GM21737 (cell line): ENCODE data around the gene FAM170B.
A peak's percentile ranks its signal among the peaks of the same experiment; 100 is the strongest.

Experiments
- ATAC-seq: cut with Tn5 transposase; IDR thresholded peaks from one replicate; pipeline ENCODE4 v1.9.1; 2021; ENCODE audit warnings: mild to moderate bottlenecking, moderate library complexity; ENCODE audit not compliant: unreplicated experiment

FAM170B gene

DNA sequence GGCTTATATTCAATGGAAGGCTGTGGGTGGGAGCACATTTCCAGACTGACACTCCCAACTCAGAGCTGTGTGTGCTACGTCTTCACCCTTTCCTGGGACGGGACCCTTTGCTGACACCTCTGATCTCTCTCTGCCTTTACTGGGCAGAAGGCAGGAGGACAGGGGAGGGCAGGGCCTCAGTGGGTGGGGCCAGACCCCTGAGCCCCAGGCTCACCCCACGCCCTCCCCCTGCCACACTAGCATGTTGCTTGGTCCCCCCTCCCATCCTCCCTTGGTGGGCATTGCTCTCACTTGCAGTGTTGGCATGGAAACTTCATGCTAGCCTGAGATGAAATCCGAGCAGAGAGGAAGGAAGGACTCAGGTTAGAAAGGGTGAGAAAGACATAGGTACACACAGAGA lies 36.0 kb upstream of the FAM170B start:
- ATAC-seq, result no peak

DNA sequence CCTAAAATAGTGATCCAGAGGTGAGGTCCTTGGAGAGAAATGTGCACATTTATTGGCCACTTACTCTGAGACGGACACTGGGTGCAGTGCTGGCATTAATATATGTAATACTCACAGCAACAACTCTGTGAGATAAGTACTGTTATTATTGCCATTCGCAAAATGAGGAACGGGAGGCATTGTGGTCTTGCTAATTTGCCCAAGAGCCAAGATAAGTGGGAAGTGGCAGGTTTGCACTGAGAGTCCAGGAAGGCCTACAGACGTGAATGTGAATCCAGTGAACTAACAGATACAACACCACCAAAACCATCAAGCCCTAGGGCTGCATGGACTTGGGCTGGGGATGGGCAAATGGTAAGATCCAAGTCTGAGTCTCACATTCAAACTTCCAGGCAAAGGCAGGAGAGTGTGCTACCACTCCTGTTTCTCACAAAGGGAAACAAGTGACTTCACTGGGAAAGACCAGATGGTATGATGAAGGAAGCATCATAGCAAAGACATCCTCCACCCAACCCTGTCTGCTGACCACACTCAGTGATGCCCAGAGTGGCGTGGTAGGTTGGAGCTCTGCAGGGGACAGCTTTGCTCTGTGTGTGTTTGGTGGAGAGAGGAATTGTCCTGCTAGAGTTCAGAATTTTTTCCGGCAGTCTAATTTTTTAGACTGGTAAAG lies 35.1 kb upstream of the FAM170B start:
- no peak for ATAC-seq

DNA sequence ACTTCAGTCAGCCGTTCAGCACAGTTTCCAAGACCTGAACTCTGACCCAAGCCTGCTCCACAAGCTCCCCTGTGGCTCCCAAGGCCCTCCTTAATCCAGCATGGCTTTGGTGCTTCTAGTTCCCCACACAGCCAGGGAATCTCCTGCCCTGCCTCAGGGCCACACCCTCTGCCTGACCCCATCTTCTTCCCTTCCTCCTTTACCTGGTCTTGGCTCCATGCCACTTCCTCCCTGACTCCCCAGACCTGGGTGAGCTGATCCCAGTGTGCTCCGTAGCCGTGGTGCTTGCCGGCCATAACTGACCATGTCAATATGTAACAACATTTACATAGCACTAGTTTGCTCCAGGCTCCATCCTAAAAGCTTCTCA lies 34.3 kb upstream of the FAM170B start:
- no peak for ATAC-seq

DNA sequence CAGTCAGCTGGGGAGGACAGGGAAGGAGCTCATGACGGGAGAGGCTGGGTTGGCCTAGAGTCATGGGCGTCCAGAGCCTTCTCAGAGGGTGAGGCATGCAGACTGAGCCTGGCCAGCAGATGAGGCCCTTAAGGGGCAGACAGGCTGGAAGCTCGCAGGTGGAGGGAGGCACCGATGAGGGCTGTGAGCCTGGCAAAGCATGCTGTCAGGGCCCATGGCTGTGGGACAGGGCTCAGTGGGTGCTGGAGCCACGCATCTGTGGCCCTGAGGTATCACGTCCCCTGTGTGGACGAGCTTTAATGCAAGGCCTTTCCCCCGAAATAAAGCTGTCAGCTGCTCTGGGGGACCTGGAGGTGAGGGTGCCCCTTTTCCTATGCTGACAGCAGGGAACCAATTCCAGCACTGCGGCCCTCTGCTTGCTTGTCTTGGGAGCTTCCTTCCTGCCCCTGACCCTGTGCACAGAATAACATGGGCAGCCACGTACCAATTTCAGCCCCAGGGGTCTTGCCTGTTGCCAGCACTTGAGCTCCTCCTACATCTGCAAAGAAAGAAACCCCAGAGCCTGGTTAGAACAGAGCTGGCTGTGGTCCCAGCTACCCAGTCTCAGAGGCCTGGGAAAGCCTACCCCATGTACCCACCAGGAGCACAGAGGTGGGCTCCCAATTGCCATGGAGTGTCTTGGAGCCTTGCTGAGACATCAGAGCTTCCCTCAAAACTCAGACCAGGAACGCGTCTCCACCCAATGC lies 33.8 kb upstream of the FAM170B start:
- ATAC-seq, result no peak

DNA sequence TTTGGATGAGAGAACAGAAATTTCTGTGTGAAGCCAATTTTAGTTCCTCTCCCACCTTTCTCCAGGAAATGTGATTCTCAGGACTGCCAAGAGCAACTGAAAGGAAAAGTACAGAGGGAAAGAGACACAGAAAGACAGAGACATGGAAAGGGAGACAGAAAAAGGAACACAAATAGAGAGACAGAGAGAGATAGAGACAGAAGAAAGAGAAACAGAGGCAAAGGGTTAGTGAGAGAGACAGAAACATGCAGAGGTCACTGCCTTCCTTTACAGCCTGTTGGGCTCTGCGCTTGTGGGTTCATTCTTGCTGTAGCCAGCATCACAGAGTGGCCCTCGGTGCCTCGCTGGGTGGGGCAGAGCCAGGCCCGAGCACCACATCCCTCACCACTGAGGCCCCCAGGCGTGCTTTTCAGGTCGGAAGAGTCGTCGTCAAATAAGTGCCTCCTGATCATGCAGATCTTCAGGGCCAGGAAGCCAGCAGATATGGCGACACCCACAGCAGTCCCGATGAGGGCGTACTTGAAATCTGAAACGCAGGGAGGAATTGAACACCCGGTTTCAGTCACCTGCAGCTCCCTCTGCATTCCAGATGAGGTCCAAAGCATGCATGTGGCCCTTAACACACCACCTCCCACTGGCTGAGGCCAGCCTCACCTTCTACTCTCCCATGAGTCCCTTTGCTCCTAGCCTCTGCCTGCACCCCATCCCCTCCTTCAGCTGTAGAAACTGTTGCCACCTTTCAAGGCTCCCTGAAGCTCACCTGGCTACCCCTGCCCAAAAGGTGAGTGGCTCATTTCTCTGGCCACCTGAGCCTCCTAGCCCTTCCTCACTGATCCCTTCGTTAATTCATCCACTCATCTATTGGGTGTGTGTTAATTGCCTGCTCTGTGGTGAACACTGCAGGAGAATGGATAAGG lies 32.9 kb upstream of the FAM170B start:
- no peak for ATAC-seq

DNA sequence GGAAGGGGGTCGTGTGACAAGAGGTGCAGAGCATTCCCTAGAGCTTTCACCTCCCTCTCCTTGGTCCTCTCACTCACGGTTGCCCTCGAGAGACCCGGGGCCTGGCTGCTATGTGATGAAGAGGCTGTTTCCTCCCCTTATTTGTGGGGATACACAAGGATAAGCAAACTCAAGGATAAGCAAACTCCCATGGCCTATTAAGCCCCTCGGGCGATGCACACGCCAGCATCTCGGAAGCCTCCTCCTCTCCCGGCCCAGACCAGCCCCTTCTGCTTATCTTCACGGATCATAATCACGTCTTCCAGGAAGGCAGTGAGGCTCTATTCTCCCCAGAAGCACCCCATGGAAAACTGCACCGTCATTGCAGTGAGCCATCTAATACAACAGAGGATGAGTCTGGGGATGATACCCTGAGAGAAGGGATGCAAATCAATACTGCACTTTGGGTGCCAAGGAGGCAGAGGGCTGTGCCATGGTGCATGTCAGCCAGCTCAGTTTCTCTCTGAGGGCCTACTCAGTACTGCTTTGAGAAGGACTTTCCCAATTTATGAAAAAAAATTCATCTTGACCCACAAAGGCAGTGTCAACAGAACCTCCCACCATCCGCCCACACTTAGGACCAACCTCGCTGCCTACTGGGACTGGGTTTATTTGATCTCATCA lies 32.1 kb upstream of the FAM170B start:
- ATAC-seq, result no peak

DNA sequence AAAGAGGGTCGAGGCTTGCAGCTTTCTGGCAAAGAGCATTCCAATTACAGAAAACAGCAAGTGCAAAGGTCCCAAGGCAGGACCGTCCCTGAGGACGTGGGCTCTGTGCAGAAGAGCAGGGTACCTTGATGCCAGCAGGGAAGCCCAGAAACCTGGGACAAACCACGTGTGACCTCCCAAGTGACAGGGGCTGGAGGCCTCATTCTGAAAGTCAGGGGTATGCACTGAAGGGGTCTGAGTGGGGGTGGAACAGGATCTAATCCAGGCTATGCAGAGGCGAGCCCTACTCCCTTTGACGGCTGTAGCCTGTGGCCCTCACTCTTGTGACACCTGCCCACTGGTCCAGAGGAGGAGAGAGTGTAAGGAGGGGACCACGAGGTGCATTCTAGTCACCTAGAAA lies 31.4 kb upstream of the FAM170B start:
- ATAC-seq, result no peak

DNA sequence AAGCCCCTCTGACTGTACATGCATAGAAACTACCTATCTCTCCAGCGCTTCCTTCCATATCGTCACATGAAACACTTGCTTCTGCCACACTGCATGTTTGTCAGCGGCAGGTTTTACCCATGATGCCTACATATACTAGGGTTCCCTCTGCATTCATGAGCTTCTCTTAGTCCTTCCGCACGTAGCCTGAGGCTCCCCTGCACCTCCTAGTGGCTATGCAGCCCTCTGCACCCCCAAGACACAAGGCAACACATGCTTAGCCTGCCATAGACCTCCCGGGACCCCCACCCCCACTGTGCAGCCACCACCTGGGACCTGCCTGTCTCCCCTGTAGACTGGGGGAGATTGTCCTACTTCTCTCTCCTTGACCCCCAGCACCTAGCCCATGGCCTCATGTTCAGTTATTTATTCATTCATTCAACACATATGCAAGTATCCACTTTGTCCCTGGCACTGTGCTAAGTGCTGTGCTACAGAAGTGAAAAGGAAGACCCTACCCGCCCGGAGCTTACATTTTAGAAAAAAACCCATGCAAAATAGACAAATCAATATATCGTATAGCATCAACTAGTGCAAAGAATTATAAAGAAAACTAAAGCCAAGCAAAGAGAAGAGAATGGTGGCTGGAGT lies 30.9 kb upstream of the FAM170B start:
- peak; percentile 77 for ATAC-seq

DNA sequence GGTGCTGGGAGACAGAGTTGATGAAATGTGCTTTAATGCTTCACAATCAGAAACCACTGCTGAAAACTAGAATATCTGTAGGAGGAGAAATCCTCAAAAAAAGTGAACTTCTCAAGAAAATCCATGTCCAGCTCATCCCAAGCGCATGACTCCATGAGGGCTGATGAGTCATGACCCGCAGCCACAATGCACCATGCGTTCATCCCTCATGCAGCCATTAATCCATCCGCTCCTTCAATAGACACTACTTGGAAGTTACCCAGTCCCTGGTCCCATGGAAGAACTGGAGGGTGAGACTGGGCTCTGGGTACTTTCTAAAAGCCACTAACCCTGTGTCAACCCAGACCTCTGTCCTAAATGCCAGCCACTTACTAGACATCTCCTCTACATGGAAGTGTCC lies 29.9 kb upstream of the FAM170B start:
- no peak for ATAC-seq

DNA sequence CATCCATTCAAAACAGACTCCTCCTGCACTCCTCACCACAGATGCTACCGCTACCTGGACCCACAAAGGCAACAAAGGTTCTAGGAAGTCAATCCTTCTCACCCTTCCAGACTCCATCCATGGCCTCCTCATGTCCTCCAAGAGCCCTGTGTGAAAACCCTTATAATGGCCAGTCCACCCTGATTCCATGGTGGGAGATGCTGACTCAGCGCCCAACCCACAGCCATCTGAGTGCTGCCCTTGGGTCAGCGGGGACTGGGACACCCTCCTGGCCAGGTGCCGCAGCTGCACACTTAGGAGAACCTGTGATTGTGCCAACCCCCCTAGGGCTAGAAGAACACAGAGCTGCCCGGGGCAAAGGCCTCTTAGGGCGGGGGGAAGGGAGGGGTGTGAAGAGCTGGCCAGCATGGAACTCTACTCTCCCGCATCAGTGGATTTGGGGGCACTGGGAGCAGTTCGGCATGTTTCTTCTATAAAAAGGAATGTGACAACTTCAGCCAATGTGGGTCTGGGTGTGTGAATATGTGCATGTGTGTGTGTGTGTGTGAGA lies 29.0 kb upstream of the FAM170B start:
- no peak for ATAC-seq

DNA sequence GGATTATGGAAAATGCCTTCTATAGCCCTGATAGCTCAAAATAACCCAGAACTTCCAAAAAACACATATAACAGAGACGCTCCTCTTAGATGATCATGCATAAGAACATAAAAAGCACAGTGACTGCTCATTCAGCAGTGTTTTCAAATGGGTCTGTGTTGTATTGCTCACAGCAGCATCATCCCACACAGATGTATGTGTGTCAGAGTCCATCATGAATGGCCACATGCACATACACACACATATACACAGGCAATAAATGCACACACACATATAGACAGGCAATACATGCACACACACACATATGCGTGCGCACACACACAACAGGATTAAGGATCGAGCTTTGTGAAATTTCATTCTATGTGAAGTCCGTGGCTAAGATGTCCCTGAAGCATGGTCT lies 28.2 kb upstream of the FAM170B start:
- no peak for ATAC-seq

DNA sequence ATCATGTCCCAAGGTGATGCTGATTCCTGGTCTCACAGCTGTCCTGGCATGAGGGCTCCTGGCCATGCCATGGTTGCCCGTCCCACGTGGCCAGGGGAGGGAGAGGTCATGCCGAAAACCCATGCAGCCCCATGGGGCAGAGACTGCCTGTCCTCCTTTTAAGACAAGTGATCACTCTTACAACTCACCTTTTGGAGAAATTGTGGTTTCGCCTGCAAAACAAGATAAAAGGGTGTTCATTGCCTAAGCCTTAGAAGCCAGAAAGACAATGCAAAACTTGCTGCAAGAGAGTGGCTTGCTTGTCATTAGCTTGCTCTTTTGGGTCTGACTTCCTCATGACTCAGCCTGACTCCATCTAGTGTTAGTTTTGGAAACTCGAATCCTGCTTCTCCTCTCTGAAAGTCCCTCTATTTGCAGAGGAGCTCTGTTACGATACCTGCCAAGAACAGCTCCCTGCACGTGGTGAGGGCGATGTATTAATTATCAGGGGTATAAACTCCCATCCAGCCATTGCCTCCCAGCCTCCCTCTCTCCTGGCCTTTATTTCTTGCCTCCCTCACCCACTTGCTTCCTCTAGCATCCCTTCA lies 27.7 kb upstream of the FAM170B start:
- ATAC-seq, result no peak

DNA sequence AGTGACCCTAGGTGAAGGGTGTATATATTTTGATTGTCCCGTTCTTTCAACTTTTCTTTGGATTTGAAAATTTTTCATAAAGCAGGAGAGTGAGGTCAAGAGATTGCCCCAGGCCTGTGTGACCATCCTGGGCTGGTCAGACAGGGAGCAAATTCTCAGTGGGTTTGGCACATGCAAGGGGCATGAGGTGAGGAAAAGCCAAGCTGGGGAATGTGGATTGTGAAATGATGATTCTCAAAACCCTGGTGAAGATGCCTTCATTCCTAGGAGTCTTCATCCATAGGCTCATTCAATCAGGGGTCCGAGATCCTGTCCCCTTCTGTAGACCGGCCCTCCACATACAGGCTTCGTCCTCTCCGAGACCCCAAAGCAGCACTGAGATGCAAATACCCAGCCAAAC lies 27.0 kb upstream of the FAM170B start:
- ATAC-seq, result no peak

DNA sequence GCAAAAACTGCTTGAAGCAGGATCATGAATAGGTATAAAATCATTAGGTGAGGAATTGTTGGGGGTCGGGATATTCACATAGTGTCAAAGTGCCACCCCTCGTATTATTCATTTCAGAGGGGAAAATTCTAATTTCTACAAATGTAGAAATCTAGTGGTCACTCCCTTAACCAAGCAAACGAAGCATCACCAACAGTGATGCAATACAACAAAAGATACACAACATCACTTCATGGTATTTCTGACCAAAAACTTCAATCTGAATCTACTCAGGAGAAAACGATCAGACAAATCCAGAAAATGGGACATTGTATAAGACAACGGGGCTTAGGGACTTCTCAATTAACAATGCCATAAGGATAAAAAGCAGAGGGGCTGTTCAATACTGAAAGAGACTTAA lies 26.3 kb upstream of the FAM170B start:
- no peak for ATAC-seq

DNA sequence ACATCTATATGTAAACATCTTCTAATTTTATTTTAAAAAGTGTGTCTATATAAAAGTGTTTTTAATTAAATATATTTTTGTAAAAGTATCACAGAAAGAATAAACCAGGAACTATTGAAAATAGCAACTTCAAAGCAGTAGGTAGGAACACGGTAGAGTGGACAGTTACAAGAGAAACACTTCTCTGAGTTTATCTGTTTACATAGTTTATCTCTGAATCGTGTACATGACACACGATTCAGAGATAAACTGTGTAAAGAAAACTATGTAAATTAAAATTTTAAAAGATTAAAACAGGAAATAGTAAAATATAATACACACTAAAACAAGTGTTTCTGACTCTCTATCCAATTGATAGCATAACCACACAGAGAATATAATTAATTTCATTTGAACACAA lies 25.1 kb upstream of the FAM170B start:
- ATAC-seq, result no peak

DNA sequence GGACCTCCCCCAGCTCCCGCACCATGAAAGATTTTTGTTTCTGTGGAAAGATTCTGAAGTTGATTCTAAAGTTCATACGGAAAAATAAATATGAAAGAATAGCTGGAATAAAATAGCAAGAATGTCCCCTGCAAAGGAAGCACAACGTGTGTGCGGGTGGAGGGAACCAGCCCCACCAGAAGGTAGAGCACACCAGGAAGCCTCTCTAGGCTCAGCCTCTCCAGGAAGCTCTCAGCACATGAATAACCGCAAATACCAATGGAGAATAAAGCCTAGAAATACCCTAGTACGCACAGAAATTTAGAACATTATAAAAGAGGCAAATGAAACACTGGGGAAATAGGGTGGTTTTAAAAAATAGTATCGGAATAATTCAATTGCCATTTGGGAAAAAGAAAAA lies 24.6 kb upstream of the FAM170B start:
- ATAC-seq, result no peak

DNA sequence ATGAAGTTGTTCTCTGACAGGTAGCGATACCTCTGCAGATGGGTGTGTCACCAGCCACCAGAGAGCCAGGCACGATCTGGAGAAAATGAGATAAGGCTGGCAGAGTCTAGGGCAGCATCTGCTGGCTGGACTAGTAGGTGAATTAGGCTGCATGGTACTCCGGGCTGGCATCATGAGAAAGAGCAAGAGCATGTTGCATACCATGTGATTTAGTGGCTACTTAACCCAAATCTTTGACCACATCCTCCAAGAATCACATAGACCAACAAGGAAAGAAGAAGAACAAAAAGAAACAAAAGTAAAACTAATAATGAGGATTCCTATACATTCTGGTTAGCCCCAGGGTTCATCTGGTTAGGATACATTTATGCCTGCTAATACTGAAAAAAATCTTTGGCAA lies 23.4 kb upstream of the FAM170B start:
- no peak for ATAC-seq

DNA sequence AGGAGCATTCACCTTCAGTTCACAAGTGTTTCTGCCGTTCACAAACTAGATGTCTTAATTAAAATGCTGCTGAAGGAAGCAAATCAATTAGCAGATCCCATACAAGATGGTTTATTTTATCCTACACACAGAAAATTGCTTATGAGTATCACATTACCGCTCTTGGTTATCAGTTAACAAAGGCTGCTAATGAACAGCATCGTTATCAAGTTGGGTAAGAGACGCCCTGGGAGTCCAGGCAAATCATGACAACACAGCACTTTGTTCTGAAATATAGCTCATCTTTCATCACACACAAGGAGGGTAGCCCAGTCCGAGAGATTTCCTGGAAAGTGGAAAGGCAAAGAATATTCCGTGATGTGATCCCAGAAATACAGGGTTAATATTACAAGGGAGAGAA lies 20.8 kb upstream of the FAM170B start:
- ATAC-seq, result no peak

DNA sequence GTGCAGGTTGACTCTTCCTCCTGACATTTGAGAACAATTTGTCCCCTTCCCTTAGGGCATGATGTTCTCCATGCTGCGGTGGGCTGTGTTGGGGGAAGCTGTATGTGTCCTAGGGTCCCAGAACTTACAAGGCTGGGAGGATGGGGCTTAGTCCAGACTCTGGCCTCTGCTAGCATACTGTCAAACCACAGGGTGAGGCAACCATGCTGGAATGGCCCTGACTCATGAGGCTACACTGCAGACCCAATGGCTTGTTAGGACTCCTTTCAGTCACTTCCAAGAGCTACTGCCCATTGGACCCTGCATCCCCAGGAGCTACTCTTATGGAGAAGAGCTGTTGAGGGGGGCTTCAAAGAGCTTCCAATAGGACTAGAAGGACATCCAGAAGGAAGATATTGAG lies 20.1 kb upstream of the FAM170B start:
- no peak for ATAC-seq

DNA sequence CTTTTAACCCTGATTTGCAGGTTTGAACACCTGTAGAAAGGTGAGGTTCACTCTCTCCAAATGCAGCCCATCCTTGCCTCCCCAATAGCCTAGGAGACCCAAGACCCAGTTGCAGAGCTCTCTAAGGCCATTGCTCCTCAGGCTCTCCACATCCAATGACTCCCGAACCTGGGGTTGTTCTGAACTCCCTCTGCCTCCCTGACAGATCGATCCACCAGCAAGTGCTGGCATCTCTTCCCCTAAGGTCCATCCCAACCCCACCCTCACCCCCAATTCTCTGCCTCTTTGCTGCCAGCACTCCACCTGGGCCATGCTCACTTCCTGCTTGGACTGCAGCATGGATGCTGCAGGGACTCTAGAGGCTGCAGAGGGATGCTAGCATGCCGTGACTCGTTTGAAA lies 19.3 kb upstream of the FAM170B start:
- ATAC-seq, result no peak
